ENCODE data around the gene PSMG1.
"Not testable (repeated sequence)": the region's sequence is repeated elsewhere in the genome, so short reads cannot be mapped to it uniquely, and the experiment has no call there.

- TF ChIP-seq, protein P1, sequence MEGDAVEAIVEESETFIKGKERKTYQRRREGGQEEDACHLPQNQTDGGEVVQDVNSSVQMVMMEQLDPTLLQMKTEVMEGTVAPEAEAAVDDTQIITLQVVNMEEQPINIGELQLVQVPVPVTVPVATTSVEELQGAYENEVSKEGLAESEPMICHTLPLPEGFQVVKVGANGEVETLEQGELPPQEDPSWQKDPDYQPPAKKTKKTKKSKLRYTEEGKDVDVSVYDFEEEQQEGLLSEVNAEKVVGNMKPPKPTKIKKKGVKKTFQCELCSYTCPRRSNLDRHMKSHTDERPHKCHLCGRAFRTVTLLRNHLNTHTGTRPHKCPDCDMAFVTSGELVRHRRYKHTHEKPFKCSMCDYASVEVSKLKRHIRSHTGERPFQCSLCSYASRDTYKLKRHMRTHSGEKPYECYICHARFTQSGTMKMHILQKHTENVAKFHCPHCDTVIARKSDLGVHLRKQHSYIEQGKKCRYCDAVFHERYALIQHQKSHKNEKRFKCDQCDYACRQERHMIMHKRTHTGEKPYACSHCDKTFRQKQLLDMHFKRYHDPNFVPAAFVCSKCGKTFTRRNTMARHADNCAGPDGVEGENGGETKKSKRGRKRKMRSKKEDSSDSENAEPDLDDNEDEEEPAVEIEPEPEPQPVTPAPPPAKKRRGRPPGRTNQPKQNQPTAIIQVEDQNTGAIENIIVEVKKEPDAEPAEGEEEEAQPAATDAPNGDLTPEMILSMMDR (conservative IDR thresholded peaks at IDR 0.05; ENCODE audit: low read depth, low read length): not testable (repeated sequence)
- not testable (repeated sequence) for TF ChIP-seq EZH2phosphoT487 (IDR thresholded peaks at IDR 0.05; ENCODE audit: borderline replicate concordance, low read length); EZH2 (IDR thresholded peaks at IDR 0.05; ENCODE audit: low read length, unreplicated experiment)
These were observed 26.0 kb downstream of the PSMG1 start for GRCh38 chr21:39157241-39157640.
